ENCODE measurements around the gene SLC4A4.

The SLC4A4 gene

GRCh38 chr4:71608678-71609071 lies 269.9 kb downstream of the SLC4A4 start:
- DNase-seq: no peak
- no peak for TF ChIP-seq POLR2A (IDR thresholded peaks at IDR 0.05; ENCODE audit: low read length)
- TF ChIP-seq GATA1 (IDR thresholded peaks at IDR 0.05; ENCODE audit: low read depth, low read length): no peak

GRCh38 chr4:71609167-71609566 lies 270.3 kb downstream of the SLC4A4 start:
- DNase-seq: no peak
- TF ChIP-seq POLR2A (IDR thresholded peaks at IDR 0.05; ENCODE audit: low read length) (no peak), GATA1 (IDR thresholded peaks at IDR 0.05; ENCODE audit: low read depth, low read length) (no peak)

GRCh38 chr4:71609651-71610050 lies 270.8 kb downstream of the SLC4A4 start:
- TF ChIP-seq POLR2A (IDR thresholded peaks at IDR 0.05; ENCODE audit: low read length) (no peak), GATA1 (IDR thresholded peaks at IDR 0.05; ENCODE audit: low read depth, low read length) (no peak)
- no peak for DNase-seq

GRCh38 chr4:71614621-71615020 lies 275.8 kb downstream of the SLC4A4 start:
- DNase-seq: no peak
- TF ChIP-seq POLR2A (IDR thresholded peaks at IDR 0.05; ENCODE audit: low read length) (no peak), GATA1 (IDR thresholded peaks at IDR 0.05; ENCODE audit: low read depth, low read length) (no peak)

GRCh38 chr4:71616168-71616811 lies 277.5 kb downstream of the SLC4A4 start:
- no peak for TF ChIP-seq GATA1 (IDR thresholded peaks at IDR 0.05; ENCODE audit: low read depth, low read length)
- no peak for TF ChIP-seq POLR2A (IDR thresholded peaks at IDR 0.05; ENCODE audit: low read length)
- DNase-seq: no peak

All from erythroblast (primary cell).